ENCODE data around the gene AKAP13. TPM values are rescaled to one million over a fixed set of nuclear protein-coding genes. Genes with fewer than 3 reads are reported as not detected.

Gene AKAP13
- polyA plus RNA-seq, 1 experiment = 15.5 TPM

- CTCF ChIA-PET = interaction anchor here (1.2 kb wide), 1 partner anchor 89 kb away, joined by 5 read pairs; no protein-coding TSS in a partner anchor
- Histone ChIP-seq H3K9me3 (ENCODE audit: control insufficient read depth, insufficient read depth, low read length) (no peaks in the 10 kb centered on the region), H3K4me3 (ENCODE audit: low read depth, low read length) (no peak overlapping the region), H3K27ac (ENCODE audit: low read depth, low read length) (no peak overlapping the region), H3K27me3 (ENCODE audit: control insufficient read depth, insufficient read depth, low read length) (no peaks in the 10 kb centered on the region)
- POLR2A ChIA-PET = no interaction called here
- TF ChIP-seq, protein P1, sequence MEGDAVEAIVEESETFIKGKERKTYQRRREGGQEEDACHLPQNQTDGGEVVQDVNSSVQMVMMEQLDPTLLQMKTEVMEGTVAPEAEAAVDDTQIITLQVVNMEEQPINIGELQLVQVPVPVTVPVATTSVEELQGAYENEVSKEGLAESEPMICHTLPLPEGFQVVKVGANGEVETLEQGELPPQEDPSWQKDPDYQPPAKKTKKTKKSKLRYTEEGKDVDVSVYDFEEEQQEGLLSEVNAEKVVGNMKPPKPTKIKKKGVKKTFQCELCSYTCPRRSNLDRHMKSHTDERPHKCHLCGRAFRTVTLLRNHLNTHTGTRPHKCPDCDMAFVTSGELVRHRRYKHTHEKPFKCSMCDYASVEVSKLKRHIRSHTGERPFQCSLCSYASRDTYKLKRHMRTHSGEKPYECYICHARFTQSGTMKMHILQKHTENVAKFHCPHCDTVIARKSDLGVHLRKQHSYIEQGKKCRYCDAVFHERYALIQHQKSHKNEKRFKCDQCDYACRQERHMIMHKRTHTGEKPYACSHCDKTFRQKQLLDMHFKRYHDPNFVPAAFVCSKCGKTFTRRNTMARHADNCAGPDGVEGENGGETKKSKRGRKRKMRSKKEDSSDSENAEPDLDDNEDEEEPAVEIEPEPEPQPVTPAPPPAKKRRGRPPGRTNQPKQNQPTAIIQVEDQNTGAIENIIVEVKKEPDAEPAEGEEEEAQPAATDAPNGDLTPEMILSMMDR (IDR thresholded peaks at IDR 0.05; ENCODE audit: low read depth, low read length) = no peak
- DNase-seq (ENCODE audit: low read depth, low spot score) = no peak
These were observed 371.1 kb downstream of the AKAP13 start for GRCh38 chr15:85751291-85752123.

- no peak for DNase-seq (ENCODE audit: low read depth, low spot score)
- Histone ChIP-seq H3K27me3 (ENCODE audit: control insufficient read depth, insufficient read depth, low read length) (no peaks in the 10 kb centered on the region), H3K9me3 (ENCODE audit: control insufficient read depth, insufficient read depth, low read length) (no peaks in the 10 kb centered on the region), H3K27ac (ENCODE audit: low read depth, low read length) (no peak overlapping the region), H3K4me3 (ENCODE audit: low read depth, low read length) (no peak overlapping the region)
- TF ChIP-seq, protein P1 (IDR thresholded peaks at IDR 0.05; ENCODE audit: low read depth, low read length) = no peak
- ChIA-PET POLR2A (no interaction called here), CTCF (interaction anchor here (1.2 kb wide), 1 partner anchor 88 kb away, joined by 5 read pairs; no protein-coding TSS in a partner anchor)
These were observed 371.7 kb downstream of the AKAP13 start for GRCh38 chr15:85752124-85752475.

DNA sequence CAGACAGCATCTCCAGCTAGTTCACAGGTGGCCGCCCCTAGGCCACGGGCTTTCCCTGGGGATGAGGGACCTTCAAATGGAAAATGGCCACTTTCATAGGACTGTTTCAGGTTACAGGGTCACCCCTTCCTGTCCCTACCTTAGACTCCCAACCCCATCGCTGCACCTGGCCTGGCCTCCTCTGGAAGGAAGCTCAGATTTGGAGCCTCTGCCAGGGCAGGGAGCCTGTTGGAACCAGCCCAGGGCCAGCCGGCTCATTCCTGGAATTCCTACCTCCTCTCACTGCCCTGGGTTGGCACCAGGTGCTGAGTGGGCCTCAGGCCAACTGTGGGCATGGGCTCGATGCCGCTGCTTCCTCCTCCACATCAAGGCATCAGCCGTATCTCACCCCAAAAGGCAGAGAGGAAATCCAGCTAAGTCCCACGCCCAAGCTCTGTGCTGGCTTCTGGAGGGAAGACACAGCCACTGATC lies 372.1 kb downstream of the AKAP13 start:
- no peak overlapping the region for H3K4me3 ChIP-seq (ENCODE audit: low read depth, low read length)
- H3K27ac ChIP-seq (ENCODE audit: low read depth, low read length) = no peak overlapping the region
- H3K27me3 ChIP-seq (ENCODE audit: control insufficient read depth, insufficient read depth, low read length) = no peaks in the 10 kb centered on the region
- TF ChIP-seq, protein P1 (IDR thresholded peaks at IDR 0.05; ENCODE audit: low read depth, low read length) = no peak
- H3K9me3 ChIP-seq (ENCODE audit: control insufficient read depth, insufficient read depth, low read length) = no peaks in the 10 kb centered on the region
- POLR2A ChIA-PET = no interaction called here
- CTCF ChIA-PET = interaction anchor here (1.2 kb wide), 1 partner anchor 88 kb away, joined by 5 read pairs; no protein-coding TSS in a partner anchor
- DNase-seq (ENCODE audit: low read depth, low spot score) = no peak

- TF ChIP-seq, protein P1 (IDR thresholded peaks at IDR 0.05; ENCODE audit: low read depth, low read length) = no peak
- Histone ChIP-seq H3K9me3 (ENCODE audit: control insufficient read depth, insufficient read depth, low read length) (no peaks in the 10 kb centered on the region), H3K27me3 (ENCODE audit: control insufficient read depth, insufficient read depth, low read length) (no peaks in the 10 kb centered on the region), H3K27ac (ENCODE audit: low read depth, low read length) (no peak overlapping the region), H3K4me3 (ENCODE audit: low read depth, low read length) (no peak overlapping the region)
- DNase-seq (ENCODE audit: low read depth, low spot score) = no peak
- ChIA-PET POLR2A (no interaction called here), CTCF (no interaction called here)
These were observed 372.9 kb downstream of the AKAP13 start for GRCh38 chr15:85753261-85753660.

GRCh38 chr15:85753791-85754452 lies 373.5 kb downstream of the AKAP13 start:
- POLR2A ChIA-PET = no interaction called here
- Histone ChIP-seq H3K27ac (ENCODE audit: low read depth, low read length) (no peak overlapping the region), H3K4me3 (ENCODE audit: low read depth, low read length) (no peak overlapping the region), H3K9me3 (ENCODE audit: control insufficient read depth, insufficient read depth, low read length) (no peaks in the 10 kb centered on the region; the same call in 1 of the 2 replicates), H3K27me3 (ENCODE audit: control insufficient read depth, insufficient read depth, low read length) (no peaks in the 10 kb centered on the region)
- CTCF ChIA-PET = no interaction called here
- TF ChIP-seq, protein P1 (IDR thresholded peaks at IDR 0.05; ENCODE audit: low read depth, low read length) = no peak
- DNase-seq (ENCODE audit: low read depth, low spot score) = no peak

All from AG04450 (cell line).